Psoas muscle (tissue), 8 donors: Measurements from ENCODE around the gene HEXD. TPM values are rescaled to one million over a fixed set of nuclear protein-coding genes. Genes with fewer than 3 reads are reported as not detected.
"Not testable (repeated sequence)": the region's sequence is repeated elsewhere in the genome, so short reads cannot be mapped to it uniquely, and the experiment has no call there.

Experiments
- ATAC-seq, 4 donors: fragments of 200-7000 bp; cut with Tn5 transposase; one replicate each; pipeline ENCODE4 v1.9.1; 2020; ENCODE audit warnings: moderate library complexity in 3 of 4, mild to moderate bottlenecking in 2 of 4
- DNase-seq, 2 donors: peaks; one replicate each; pipeline ENCODE4 v3.0.0-alpha.2; 2020
- H3K27ac ChIP-seq: fragments of 200-600 bp; one replicate; pipeline ENCODE4 v1.8.0; 2022
- H3K27me3 ChIP-seq, 3 donors: fragments of 200-600 bp in 1 of 3; one replicate each; pipeline versions ENCODE4 v1.6.1 to v1.8.0; 2013 to 2022; ENCODE audit warnings: low read length in 2 of 3, mild to moderate bottlenecking in 2 of 3, moderate library complexity in 1 of 3; ENCODE audit not compliant: insufficient read depth in 3 of 3
- H3K36me3 ChIP-seq, 2 donors: fragments of 200-600 bp in 1 of 2; one replicate each; pipeline versions ENCODE4 v1.6.1 to v1.8.0; 2013 to 2022; ENCODE audit warnings: low read depth in 1 of 2, mild to moderate bottlenecking in 1 of 2, moderate library complexity in 1 of 2; ENCODE audit not compliant: insufficient read depth in 1 of 2
- H3K4me1 ChIP-seq: fragments of 200-600 bp; one replicate; pipeline ENCODE4 v1.8.0; 2022
- H3K4me3 ChIP-seq: fragments of 200-600 bp; one replicate; pipeline ENCODE4 v1.8.0; 2022; ENCODE audit warnings: mild to moderate bottlenecking
- H3K9me3 ChIP-seq: fragments of 200-600 bp; one replicate; pipeline ENCODE4 v1.8.0; 2022
- CTCF ChIP-seq: fragments of 200-600 bp; IDR thresholded peaks from one replicate; pipeline ENCODE4 v1.8.0; 2022; ENCODE audit warnings: antibody characterized with exemption
- WGBS, 3 donors: extraction: QIAGEN DNeasy Blood & Tissue Kit; methylation state at CpG; one replicate each; pipeline versions ENCODE4 v1.1.6 to v1.1.7; 2013; 5-methylcytosine and 5-hydroxymethylcytosine counted together
- intact Hi-C, 2 donors: fragments of 100-400 bp; cut with DNase I; formaldehyde crosslinking; loops; one replicate each; pipeline versions ENCODE4 v1.11.0 to v1.14.2; 2022
- polyA plus RNA-seq, 3 donors: library from polyadenylated mRNA; stranded (reverse); fragments of 200-250 nt; gene quantifications; one replicate each; pipeline ENCODE4 v1.2.3, GENCODE V29; 2013
- total RNA-seq, 4 donors: library from RNA; stranded (reverse); fragmentation: NEBNext Ultra II Directional in 2 of 4; extraction: Animal tissue kit (Norgen Biotek cat#: 25700) in 2 of 4; gene quantifications; one replicate each; pipeline versions ENCODE4 v1.2.1 to v1.2.4, GENCODE V29; 2021 to 2023
- donor health status: healthy with polysubstance abuse.
- donor health status: DM: no; HTN: no; CAD: no; lungs with moderate emphysema.
- donor health status: Bipolar disorder and iron deficiency.
- donor health status: healthy.
- donor health status: DM: yes; HTN: yes; CAD: no.
- donor health status: DM: no; HTN: no; CAD: no.
- donor health status: DM: no; HTN: no; CAD: no.
- donor health status: DM: yes; HTN: yes; CAD: no.

The HEXD gene
- total and polyA plus RNA-seq, 7 donors, result 17.4 to 29.8 (median 21.3) TPM

- TF ChIP-seq CTCF, result no peak
Observed at GRCh38 chr17:82457929-82458178, 39.7 kb downstream of the HEXD start.

GRCh38 chr17:82458179-82458884 is 40.2 kb downstream of the HEXD start, which contains the start of gene NARF:
TSS of gene NARF (plus strand) at chr17:82458741. CDS start at chr17:82458804, 63 bp downstream.
- Histone ChIP-seq H3K36me3 (peaks cover 3 to 36% of the 10 kb centered on the region in 2 donors), H3K9me3 (no peaks in the 10 kb centered on the region), H3K27ac (peak within 1 kb of the TSS; percentile 99), H3K27me3 (no peaks in the 10 kb centered on the region), H3K4me3 (peak within 1 kb of the TSS; percentile 94), H3K4me1 (peaks cover 17% of the 10 kb centered on the region)
- DNase-seq (peak; percentile 98 to 99), ATAC-seq (peak; percentile 97 to 99 (median 98))
- intact Hi-C loops, result no loop called here
- WGBS, 3 donors, result 0 to 1% (median 0%) methylated on average over 58 to 85 of the region's 85 CpGs
- TF ChIP-seq CTCF, result no peak

More at GRCh38 chr17:82457929-82458178, 39.7 kb downstream of the HEXD start:
- Histone ChIP-seq H3K27me3 (no peaks in the 10 kb centered on the region), H3K4me3 (peak overlapping the region; percentile 94), H3K9me3 (no peaks in the 10 kb centered on the region), H3K36me3 (peaks cover 3 to 31% of the 10 kb centered on the region in 2 donors), H3K27ac (peak overlapping the region; percentile 99), H3K4me1 (peaks cover 17% of the 10 kb centered on the region)
- no peak for ATAC-seq
- DNase-seq, result no peak
- intact Hi-C loops, result no loop called here
- 0 to 1% (median 0%) methylated on average over 8 of the region's 8 CpGs for WGBS, 3 donors

GRCh38 chr17:82458885-82459424 is 40.8 kb downstream of the HEXD start:
- peaks cover 3 to 42% of the 10 kb centered on the region in 2 donors for H3K36me3 ChIP-seq
- no peak for TF ChIP-seq CTCF
- peak overlapping the region; percentile 94 for H3K4me3 ChIP-seq
- ATAC-seq, result no peak
- WGBS, 3 donors, result 0 to 1% (median 0%) methylated on average over 56 to 62 of the region's 62 CpGs
- H3K27me3 ChIP-seq, result no peaks in the 10 kb centered on the region
- intact Hi-C loops, result no loop called here
- no peaks in the 10 kb centered on the region for H3K9me3 ChIP-seq
- DNase-seq, result peak in 1 of 2 donors; percentile 64
- H3K4me1 ChIP-seq, result peaks cover 17% of the 10 kb centered on the region
- H3K27ac ChIP-seq, result peak overlapping the region; percentile 99

GRCh38 chr17:82459936-82460335 is 41.8 kb downstream of the HEXD start:
- Histone ChIP-seq H3K36me3 (peaks cover 3 to 52% of the 10 kb centered on the region in 2 donors), H3K4me3 (peak overlapping the region; percentile 94), H3K4me1 (peaks cover 17% of the 10 kb centered on the region)
- ATAC-seq, H3K27me3 ChIP-seq, H3K27ac ChIP-seq, H3K9me3 ChIP-seq, intact Hi-C loops: not testable (repeated sequence)
- 87 to 89% (median 88%) methylated on average over 9 of the region's 9 CpGs for WGBS, 3 donors
- peak in 1 of 2 donors; percentile 11 for DNase-seq

GRCh38 chr17:82461827-82462524 is 43.8 kb downstream of the HEXD start:
- Histone ChIP-seq H3K4me3 (no peak overlapping the region), H3K27me3 (no peaks in the 10 kb centered on the region), H3K27ac (no peak overlapping the region), H3K36me3 (peaks cover 3 to 72% of the 10 kb centered on the region in 2 donors), H3K9me3 (no peaks in the 10 kb centered on the region), H3K4me1 (peaks cover 16% of the 10 kb centered on the region)
- TF ChIP-seq CTCF, result no peak
- ATAC-seq (no peak), DNase-seq (peak in 1 of 2 donors; percentile 38)
- intact Hi-C loops, result no loop called here
- 77 to 86% (median 80%) methylated on average over 10 of the region's 10 CpGs for WGBS, 3 donors
